HG03558 (cell line): ENCODE results near the gene LMBR1.
"Not testable (repeated sequence)": the region's sequence is repeated elsewhere in the genome, so short reads cannot be mapped to it uniquely, and the experiment has no call there.

Experiments
- ATAC-seq: cut with Tn5 transposase; IDR thresholded peaks from one replicate; pipeline ENCODE4 v1.9.1; 2021; ENCODE audit warnings: moderate number of reproducible peaks; ENCODE audit not compliant: unreplicated experiment; ENCODE audit errors: extremely low read depth

The LMBR1 gene

GRCh38 chr7:156666368-156667109 lies 226.4 kb downstream of the LMBR1 start:
- ATAC-seq, result no peak

GRCh38 chr7:156665101-156665500 lies 227.9 kb downstream of the LMBR1 start:
- no peak for ATAC-seq

- no peak for ATAC-seq
Observed at GRCh38 chr7:156662277-156662676, 230.7 kb downstream of the LMBR1 start.

DNA sequence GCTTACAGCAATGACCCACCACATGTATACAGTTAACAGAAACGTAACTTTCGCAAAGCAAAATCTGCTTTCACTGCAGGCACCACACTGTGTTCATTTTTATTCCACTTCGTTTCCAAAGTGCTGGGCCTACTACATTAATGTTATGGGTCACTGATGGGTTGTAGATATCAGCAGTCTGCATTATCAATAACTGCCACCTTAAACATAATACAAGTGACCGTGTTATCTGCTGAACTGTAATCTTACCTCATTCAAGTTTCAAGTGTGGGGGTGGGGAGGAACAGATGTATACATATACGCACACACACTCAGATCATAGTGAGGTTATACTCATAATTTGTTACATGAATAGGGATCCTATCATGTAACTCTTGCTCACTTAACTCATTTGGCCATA lies 231.3 kb downstream of the LMBR1 start:
- no peak for ATAC-seq

GRCh38 chr7:156659961-156660360 lies 233.0 kb downstream of the LMBR1 start:
- no peak for ATAC-seq

DNA sequence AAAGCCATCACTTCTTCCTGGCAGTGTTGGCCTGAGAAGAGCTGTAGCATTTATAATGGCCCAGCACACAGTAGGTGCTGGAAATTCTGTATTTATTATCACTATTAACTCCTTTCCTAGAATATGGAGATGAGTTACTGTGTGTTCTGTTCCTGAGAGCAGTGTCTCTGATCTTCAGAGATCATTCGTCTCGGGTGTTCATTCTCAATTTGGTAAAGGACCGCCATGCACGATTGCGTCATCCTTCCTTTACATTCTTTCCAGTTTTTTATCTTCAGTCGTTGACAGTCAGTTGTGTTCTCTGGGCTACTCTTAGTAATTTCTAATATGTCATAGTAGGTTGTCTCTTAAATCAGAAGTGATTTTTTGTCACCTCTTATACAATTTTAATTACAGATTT lies 233.8 kb downstream of the LMBR1 start:
- ATAC-seq, result no peak

DNA sequence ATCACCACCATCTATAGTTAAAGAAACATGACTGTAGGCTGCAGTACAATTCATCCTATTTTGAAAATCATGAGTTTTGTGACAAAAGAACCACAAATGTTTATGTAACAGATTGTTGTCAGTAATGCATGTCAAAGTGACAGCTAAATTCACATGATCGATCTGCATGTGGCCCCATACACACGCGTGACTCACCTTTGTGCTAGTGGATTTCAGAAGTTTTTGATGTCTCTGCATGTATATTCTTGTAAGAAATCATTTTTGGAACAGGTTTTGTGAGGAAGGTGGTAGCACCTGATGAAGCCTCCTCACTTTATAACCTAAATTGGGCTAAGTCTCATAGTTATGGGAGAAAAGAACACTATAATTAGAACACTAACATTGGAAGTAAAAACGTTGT lies 235.3 kb downstream of the LMBR1 start:
- ATAC-seq, result no peak

DNA sequence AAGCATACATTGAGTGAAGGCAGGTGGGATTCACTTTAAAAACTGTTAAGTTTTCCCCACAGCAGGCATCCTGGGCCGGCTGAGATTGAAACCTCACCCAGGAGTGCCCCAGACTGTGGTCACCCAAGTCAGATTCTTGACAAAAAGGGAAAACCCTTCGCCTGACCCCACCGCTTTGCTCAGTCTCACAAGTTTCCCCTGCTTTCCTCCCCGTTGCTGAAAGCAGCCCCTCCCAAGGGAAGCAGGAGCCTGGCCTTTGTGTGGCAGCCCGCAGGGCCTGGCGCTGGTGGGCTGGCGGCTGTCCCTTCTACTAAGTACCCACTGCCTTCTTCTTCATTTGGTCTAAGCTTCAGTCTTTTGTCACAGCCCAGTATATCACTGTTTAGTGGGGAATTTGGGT lies 236.4 kb downstream of the LMBR1 start:
- ATAC-seq, result no peak

GRCh38 chr7:156655983-156656382 lies 237.0 kb downstream of the LMBR1 start:
- ATAC-seq, result no peak

GRCh38 chr7:156655251-156655650 lies 237.7 kb downstream of the LMBR1 start:
- no peak for ATAC-seq

DNA sequence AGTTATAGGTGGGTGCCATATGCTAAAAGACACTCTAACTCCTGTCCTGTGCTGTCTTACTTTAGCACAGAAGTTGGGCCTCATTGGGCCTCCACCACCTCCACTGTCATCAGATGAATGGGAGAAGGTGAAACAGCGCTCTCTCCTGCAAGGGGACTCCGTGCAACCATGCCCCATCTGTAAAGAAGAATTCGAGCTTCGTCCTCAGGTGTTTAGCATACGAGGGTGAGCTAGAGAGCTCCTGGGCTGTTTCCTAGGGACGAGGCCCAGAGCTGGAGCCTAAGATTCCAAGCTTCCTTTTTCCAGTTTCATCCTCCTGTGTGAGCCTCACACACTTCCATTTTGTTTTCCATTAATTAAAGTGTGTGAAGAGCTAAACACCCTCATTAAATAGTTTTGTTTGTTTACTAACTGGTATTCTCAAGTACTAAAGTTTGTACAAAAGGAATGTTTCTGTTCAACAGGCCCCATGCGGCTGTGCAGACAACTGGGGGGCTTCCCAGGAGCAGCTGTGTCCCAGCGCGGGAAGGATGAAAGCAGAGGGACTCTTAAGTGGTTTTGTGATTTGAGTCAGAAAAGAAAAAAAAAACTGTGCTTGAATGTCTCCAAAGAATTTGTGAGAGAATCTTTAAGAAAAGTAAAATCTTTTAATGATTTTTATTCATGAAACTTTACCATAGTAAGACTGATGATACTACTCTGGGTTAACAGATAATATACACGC lies 238.3 kb downstream of the LMBR1 start:
- ATAC-seq, result no peak

DNA sequence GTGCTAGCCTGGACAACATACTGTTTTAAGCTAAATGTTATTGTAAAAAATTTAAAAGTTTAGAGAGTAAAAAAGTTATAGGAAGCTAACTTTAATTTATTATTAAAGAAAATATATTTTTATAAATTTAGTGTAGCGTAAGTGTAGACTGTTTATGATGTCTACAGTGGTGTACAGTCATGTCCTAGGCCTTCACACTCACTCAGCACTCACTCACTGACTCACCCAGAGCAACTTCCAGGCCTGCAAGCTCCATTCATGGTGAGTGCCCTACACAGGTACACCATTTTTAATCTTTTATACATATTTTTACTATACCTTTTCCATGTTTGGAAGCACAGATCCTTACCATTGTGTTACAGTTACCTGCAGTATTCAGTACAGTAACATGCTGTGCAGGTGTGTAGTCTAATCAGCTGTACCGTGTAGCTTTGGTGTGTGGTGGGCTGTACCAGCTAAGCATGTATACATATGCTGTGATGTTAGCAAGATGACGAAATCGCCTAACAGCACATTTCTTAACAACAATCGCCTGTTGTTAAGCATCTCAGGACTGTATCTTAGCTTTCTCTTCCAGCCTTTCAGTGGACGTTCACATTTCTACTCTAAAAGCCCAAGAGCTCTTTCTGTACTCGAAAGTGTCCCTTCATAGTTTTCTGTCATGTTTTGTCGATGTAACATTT lies 240.0 kb downstream of the LMBR1 start:
- ATAC-seq, result no peak

- no peak for ATAC-seq
Observed at GRCh38 chr7:156651474-156651873, 241.5 kb downstream of the LMBR1 start.

- no peak for ATAC-seq
Observed at GRCh38 chr7:156650042-156650441, 242.9 kb downstream of the LMBR1 start.

DNA sequence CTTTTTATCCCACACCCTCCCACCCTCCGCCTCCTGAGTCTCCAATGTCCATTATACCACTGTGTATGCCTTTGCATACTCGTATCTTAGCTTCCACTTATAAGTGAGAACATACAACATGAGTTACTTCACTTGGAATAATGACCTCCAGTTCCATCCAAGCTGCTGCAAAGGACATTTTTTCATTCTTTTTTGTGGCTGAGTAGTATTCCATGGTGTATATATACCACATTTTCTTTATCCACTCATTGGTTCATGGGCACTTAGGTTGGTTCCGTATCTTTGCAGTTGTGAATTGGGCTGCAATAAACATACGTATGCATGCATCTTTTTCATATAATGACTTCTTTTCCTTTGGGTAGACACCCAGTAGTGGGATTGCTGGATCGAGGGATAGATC lies 245.7 kb downstream of the LMBR1 start:
- ATAC-seq, result not testable (repeated sequence)

- no peak for ATAC-seq
Observed at GRCh38 chr7:156642306-156643045, 250.5 kb downstream of the LMBR1 start.

DNA sequence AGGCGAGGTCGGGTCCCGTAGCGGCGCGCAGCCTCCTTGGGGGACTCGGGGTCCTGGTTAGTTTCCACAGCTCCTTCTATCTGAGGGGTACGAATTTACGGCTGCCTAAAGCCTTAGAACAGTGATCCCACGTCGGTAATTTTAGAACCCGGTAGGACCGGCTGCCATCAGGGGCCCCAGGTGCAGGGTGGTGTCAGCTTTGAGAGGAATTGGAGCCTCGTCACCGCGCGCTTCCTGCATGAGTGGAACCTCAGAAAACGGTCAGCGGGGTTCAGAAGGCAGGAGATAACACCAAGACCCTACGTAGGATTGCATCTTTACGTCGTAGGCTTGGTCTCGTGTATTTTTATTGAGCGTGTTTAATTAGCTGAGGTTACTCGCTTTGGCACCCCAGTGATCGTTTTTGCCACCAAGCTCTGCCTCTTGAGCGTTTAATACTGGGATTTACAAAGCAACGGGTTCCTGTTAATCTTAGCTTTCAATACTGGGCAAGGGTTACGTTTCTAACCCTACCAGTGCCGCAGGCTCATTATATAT lies 252.0 kb downstream of the LMBR1 start:
- peak; percentile 32 for ATAC-seq

GRCh38 chr7:156640257-156640948 lies 252.6 kb downstream of the LMBR1 start, which contains the start of gene RNF32:
TSS of gene RNF32 (plus strand) at chr7:156640774. CDS start at chr7:156643878, 3,104 bp downstream.
- peak; percentile 56 for ATAC-seq

GRCh38 chr7:156639426-156640256 lies 253.3 kb downstream of the LMBR1 start:
- ATAC-seq, result no peak
